ENCODE measurements around the gene MACIR. TPM values are rescaled to one million over a fixed set of nuclear protein-coding genes. Genes with fewer than 3 reads are reported as not detected.
"Not testable (repeated sequence)": the region's sequence is repeated elsewhere in the genome, so short reads cannot be mapped to it uniquely, and the experiment has no call there.

MACIR gene
- 9.3 TPM for total RNA-seq
- 10 to 100 TPM; 10.1 to 15.6 (median 12.2) TPM for polyA plus RNA-seq (ENCODE audit: insufficient read depth in 1 of 8, insufficient read length in 8 of 8, low replicate concordance in 1 of 8)
- long read RNA-seq, donor 1, partial matches to known transcripts = 0 of 3 reads
- long read RNA-seq, donor 1, other reads (novel, unspliced or antisense) = 0 of 3 reads
- long read RNA-seq, donor 2, partial matches to known transcripts = 0 of 1 reads
- long read RNA-seq, donor 2, other reads (novel, unspliced or antisense) = 0 of 1 reads
- long read RNA-seq, donor 3, transcript C5orf30-201 (3 exons, 3,049 nt) = major isoform, 9 of 9 reads
- long read RNA-seq, donor 3, partial matches to known transcripts = 0 of 9 reads
- long read RNA-seq, donor 3, other reads (novel, unspliced or antisense) = 0 of 9 reads
- long read RNA-seq, donor 4, partial matches to known transcripts = 0 of 4 reads
- long read RNA-seq, donor 4, other reads (novel, unspliced or antisense) = 0 of 4 reads
- long read RNA-seq, donor 5, transcript C5orf30-201 (3 exons, 3,049 nt) = major isoform, 8 of 15 reads
- long read RNA-seq, donor 5, partial matches to known transcripts = 7 of 15 reads
- long read RNA-seq, donor 5, other reads (novel, unspliced or antisense) = 0 of 15 reads
- long read RNA-seq, donor 6, transcript C5orf30-201 (3 exons, 3,049 nt) = major isoform, 6 of 6 reads
- long read RNA-seq, donor 6, partial matches to known transcripts = 0 of 6 reads
- long read RNA-seq, donor 6, other reads (novel, unspliced or antisense) = 0 of 6 reads
- long read RNA-seq, donor 7, partial matches to known transcripts = 0 of 5 reads
- long read RNA-seq, donor 7, other reads (novel, unspliced or antisense) = 0 of 5 reads
- long read RNA-seq, donor 8, partial matches to known transcripts = 0 of 2 reads
- long read RNA-seq, donor 8, other reads (novel, unspliced or antisense) = 0 of 2 reads
- long read RNA-seq, donor 9, transcript C5orf30-201 (3 exons, 3,049 nt) = major isoform, 5 of 8 reads
- long read RNA-seq, donor 9, partial matches to known transcripts = 0 of 8 reads
- long read RNA-seq, donor 9, other reads (novel, unspliced or antisense) = 0 of 8 reads
- long read RNA-seq, donor 10, transcript C5orf30-201 (3 exons, 3,049 nt) = major isoform, 5 of 7 reads
- long read RNA-seq, donor 10, partial matches to known transcripts = 0 of 7 reads
- long read RNA-seq, donor 10, other reads (novel, unspliced or antisense) = 0 of 7 reads
- long read RNA-seq, donor 11, partial matches to known transcripts = 0 of 3 reads
- long read RNA-seq, donor 11, other reads (novel, unspliced or antisense) = 0 of 3 reads

GRCh38 chr5:103258368-103258956 is at the start of gene MACIR:
Gene MACIR (plus strand): TSS chr5:103258763. CDS start chr5:103275920, 17,157 bp downstream.
- Histone ChIP-seq H3K4me3 (ENCODE audit: low read length) (peak within 1 kb of the TSS; percentile 95), H3K4me1 (ENCODE audit: control insufficient read depth, insufficient read depth, low read length) (peaks cover 5% of the 10 kb centered on the region), H3K27me3 (ENCODE audit: control insufficient read depth, insufficient read depth, low read length) (no peaks in the 10 kb centered on the region), H3K36me3 (ENCODE audit: control insufficient read depth, insufficient read depth, low read length) (no peaks in the 10 kb centered on the region), H3K9me3 (replicated peaks; ENCODE audit: control insufficient read depth, low read depth, low read length) (no peaks in the 10 kb centered on the region), H3K27ac (ENCODE audit: low read length) (peak within 1 kb of the TSS; percentile 90)
- DNase-seq = peak; percentile 99
- WGBS (ENCODE audit: insufficient coverage) = under 1% methylated on average over 33 of the region's 45 CpGs

- Histone ChIP-seq H3K9me3 (replicated peaks; ENCODE audit: control insufficient read depth, low read depth, low read length) (no peaks in the 10 kb centered on the region), H3K4me3 (ENCODE audit: low read length) (no peak overlapping the region), H3K36me3 (ENCODE audit: control insufficient read depth, insufficient read depth, low read length) (peaks cover 12% of the 10 kb centered on the region), H3K27me3 (ENCODE audit: control insufficient read depth, insufficient read depth, low read length) (no peaks in the 10 kb centered on the region), H3K4me1 (ENCODE audit: control insufficient read depth, insufficient read depth, low read length) (no peaks in the 10 kb centered on the region), H3K27ac (ENCODE audit: low read length) (no peak overlapping the region)
- no peak for DNase-seq
Observed at GRCh38 chr5:103209065-103209464, 49.5 kb upstream of the MACIR start.

GRCh38 chr5:103210952-103211351 is 47.6 kb upstream of the MACIR start:
- no peaks in the 10 kb centered on the region for H3K4me1 ChIP-seq (ENCODE audit: control insufficient read depth, insufficient read depth, low read length)
- peaks cover 8% of the 10 kb centered on the region for H3K36me3 ChIP-seq (ENCODE audit: control insufficient read depth, insufficient read depth, low read length)
- no CpG with 5 or more reads among the region's 2 CpGs for WGBS (ENCODE audit: insufficient coverage)
- no peaks in the 10 kb centered on the region for H3K27me3 ChIP-seq (ENCODE audit: control insufficient read depth, insufficient read depth, low read length)
- H3K4me3 ChIP-seq (ENCODE audit: low read length) = no peak overlapping the region
- H3K27ac ChIP-seq (ENCODE audit: low read length) = no peak overlapping the region
- DNase-seq = no peak
- no peaks in the 10 kb centered on the region for H3K9me3 ChIP-seq (replicated peaks; ENCODE audit: control insufficient read depth, low read depth, low read length)

GRCh38 chr5:103211576-103212561 is 46.7 kb upstream of the MACIR start:
- Histone ChIP-seq H3K4me1 (ENCODE audit: control insufficient read depth, insufficient read depth, low read length) (no peaks in the 10 kb centered on the region), H3K36me3 (ENCODE audit: control insufficient read depth, insufficient read depth, low read length) (peaks cover 3% of the 10 kb centered on the region), H3K4me3 (ENCODE audit: low read length) (no peak overlapping the region), H3K9me3 (replicated peaks; ENCODE audit: control insufficient read depth, low read depth, low read length) (no peaks in the 10 kb centered on the region), H3K27ac (ENCODE audit: low read length) (no peak overlapping the region), H3K27me3 (ENCODE audit: control insufficient read depth, insufficient read depth, low read length) (no peaks in the 10 kb centered on the region)
- WGBS (ENCODE audit: insufficient coverage) = 83% methylated on average over 1 of the region's 2 CpGs
- no peak for DNase-seq

- WGBS (ENCODE audit: insufficient coverage) = no CpG with 5 or more reads among the region's 2 CpGs
- Histone ChIP-seq H3K4me1 (ENCODE audit: control insufficient read depth, insufficient read depth, low read length) (no peaks in the 10 kb centered on the region), H3K27ac (ENCODE audit: low read length) (no peak overlapping the region), H3K9me3 (replicated peaks; ENCODE audit: control insufficient read depth, low read depth, low read length) (no peaks in the 10 kb centered on the region), H3K27me3 (ENCODE audit: control insufficient read depth, insufficient read depth, low read length) (no peaks in the 10 kb centered on the region), H3K36me3 (ENCODE audit: control insufficient read depth, insufficient read depth, low read length) (no peaks in the 10 kb centered on the region), H3K4me3 (ENCODE audit: low read length) (no peak overlapping the region)
- no peak for DNase-seq
Observed at GRCh38 chr5:103216137-103216536, 42.4 kb upstream of the MACIR start.

GRCh38 chr5:103216697-103217096 is 41.9 kb upstream of the MACIR start:
- Histone ChIP-seq H3K36me3 (ENCODE audit: control insufficient read depth, insufficient read depth, low read length) (no peaks in the 10 kb centered on the region), H3K27me3 (ENCODE audit: control insufficient read depth, insufficient read depth, low read length) (no peaks in the 10 kb centered on the region), H3K9me3 (replicated peaks; ENCODE audit: control insufficient read depth, low read depth, low read length) (no peaks in the 10 kb centered on the region), H3K4me1 (ENCODE audit: control insufficient read depth, insufficient read depth, low read length) (no peaks in the 10 kb centered on the region), H3K27ac (ENCODE audit: low read length) (no peak overlapping the region), H3K4me3 (ENCODE audit: low read length) (no peak overlapping the region)
- WGBS (ENCODE audit: insufficient coverage) = no CpG with 5 or more reads among the region's 2 CpGs
- DNase-seq = no peak

- no peak overlapping the region for H3K27ac ChIP-seq (ENCODE audit: low read length)
- DNase-seq = no peak
- H3K9me3 ChIP-seq (replicated peaks; ENCODE audit: control insufficient read depth, low read depth, low read length) = no peaks in the 10 kb centered on the region
- H3K4me3 ChIP-seq (ENCODE audit: low read length) = no peak overlapping the region
- no peaks in the 10 kb centered on the region for H3K27me3 ChIP-seq (ENCODE audit: control insufficient read depth, insufficient read depth, low read length)
- H3K4me1 ChIP-seq (ENCODE audit: control insufficient read depth, insufficient read depth, low read length) = no peaks in the 10 kb centered on the region
- H3K36me3 ChIP-seq (ENCODE audit: control insufficient read depth, insufficient read depth, low read length) = no peaks in the 10 kb centered on the region
Observed at GRCh38 chr5:103217101-103217500, 41.5 kb upstream of the MACIR start.

- Histone ChIP-seq H3K27me3 (ENCODE audit: control insufficient read depth, insufficient read depth, low read length) (no peaks in the 10 kb centered on the region), H3K4me3 (ENCODE audit: low read length) (no peak overlapping the region), H3K27ac (ENCODE audit: low read length) (no peak overlapping the region), H3K4me1 (ENCODE audit: control insufficient read depth, insufficient read depth, low read length) (no peaks in the 10 kb centered on the region), H3K36me3 (ENCODE audit: control insufficient read depth, insufficient read depth, low read length) (no peaks in the 10 kb centered on the region), H3K9me3 (replicated peaks; ENCODE audit: control insufficient read depth, low read depth, low read length) (no peaks in the 10 kb centered on the region)
- no CpG with 5 or more reads among the region's 5 CpGs for WGBS (ENCODE audit: insufficient coverage)
- no peak for DNase-seq
Observed at GRCh38 chr5:103218164-103218563, 40.4 kb upstream of the MACIR start.

GRCh38 chr5:103219074-103219473 is 39.5 kb upstream of the MACIR start:
- H3K36me3 ChIP-seq (ENCODE audit: control insufficient read depth, insufficient read depth, low read length); H3K27ac ChIP-seq (ENCODE audit: low read length); H3K27me3 ChIP-seq (ENCODE audit: control insufficient read depth, insufficient read depth, low read length); DNase-seq; H3K4me3 ChIP-seq (ENCODE audit: low read length); H3K4me1 ChIP-seq (ENCODE audit: control insufficient read depth, insufficient read depth, low read length); H3K9me3 ChIP-seq (replicated peaks; ENCODE audit: control insufficient read depth, low read depth, low read length): not testable (repeated sequence)
- WGBS (ENCODE audit: insufficient coverage) = no CpG with 5 or more reads among the region's 2 CpGs

Measured in muscle of leg (tissue), 16 donors.